Gastroesophageal sphincter (tissue), 4 donors: Measurements from ENCODE around the gene REV1. TPM values are rescaled to one million over a fixed set of nuclear protein-coding genes. Genes with fewer than 3 reads are reported as not detected.

Source experiments
- ATAC-seq: fragments of 150-250 bp; one replicate; pipeline ENCODE4 v1.9.1; 2016; ENCODE audit warnings: mild to moderate bottlenecking, moderate library complexity
- H3K27ac ChIP-seq, 4 donors: fragments of 200-600 bp; sonication (generic) in 3 of 4; 1 replicate in 3 of 4; 2 replicates in 1 of 4; pipeline ENCODE4 v1.5.1; 2016 to 2019
- H3K27me3 ChIP-seq: fragments of 200-600 bp; sonication (generic); one replicate; pipeline ENCODE4 v1.5.1; 2019
- H3K36me3 ChIP-seq, 2 donors: fragments of 200-600 bp; sonication (generic); one replicate each; pipeline ENCODE4 v1.5.1; 2019; ENCODE audit warnings: control low read depth in 1 of 2
- H3K4me1 ChIP-seq, 3 donors: fragments of 200-600 bp; sonication (generic); 1 replicate in 2 of 3; 2 replicates in 1 of 3; pipeline ENCODE4 v1.5.1; 2016 to 2019; ENCODE audit warnings: control low read depth in 2 of 3
- H3K4me3 ChIP-seq, 2 donors: fragments of 200-600 bp; sonication (generic); one replicate each; pipeline ENCODE4 v1.5.1; 2019; ENCODE audit warnings: mild to moderate bottlenecking in 1 of 2, moderate library complexity in 1 of 2
- H3K9me3 ChIP-seq, 3 donors: fragments of 200-600 bp; sonication (generic); one replicate each; pipeline ENCODE4 v1.5.1; 2017 to 2019; ENCODE audit warnings: control low read depth in 2 of 3
- EP300 ChIP-seq: sonication (generic); formaldehyde crosslinking; IDR thresholded peaks from one replicate; pipeline ENCODE4 v1.6.1; 2017; ENCODE audit warnings: antibody characterized with exemption, mild to moderate bottlenecking
- POLR2A ChIP-seq, 2 donors: fragments of 450-650 bp; IDR thresholded peaks; one replicate each; pipeline ENCODE4 v1.6.1; 2017; ENCODE audit warnings: antibody characterized with exemption in 2 of 2, mild to moderate bottlenecking in 2 of 2, moderate library complexity in 1 of 2
- POLR2AphosphoS5 ChIP-seq: sonication (generic); formaldehyde crosslinking; IDR thresholded peaks from one replicate; pipeline ENCODE4 v1.6.1; 2017; ENCODE audit warnings: antibody characterized with exemption
- WGBS, 2 donors: methylation state at CpG; one replicate each; pipeline ENCODE4 v1.1.5; 2018; ENCODE audit warnings: low coverage in 1 of 2; 5-methylcytosine and 5-hydroxymethylcytosine counted together
- total RNA-seq, 4 donors: library from RNA; depleted of rRNA; stranded (reverse); fragments of >200 nt; gene quantifications; one replicate each; pipeline ENCODE4 v1.1.0, GENCODE V29; 2016
- TF ChIP-seq, protein P1 (sequence below), 4 experiments: fragments of 200-600 bp in 2 of 4; fragments of 450-650 bp in 2 of 4; sonication (generic) in 1 of 4; IDR thresholded peaks; one replicate each; pipeline ENCODE4 v1.5.1; 2017 to 2019; ENCODE audit warnings: antibody characterized with exemption in 4 of 4, mild to moderate bottlenecking in 2 of 4, moderate library complexity in 2 of 4

The REV1 gene
- total RNA-seq, result 10 to 100 TPM; 25.9 to 61.5 (median 47.3) TPM

DNA sequence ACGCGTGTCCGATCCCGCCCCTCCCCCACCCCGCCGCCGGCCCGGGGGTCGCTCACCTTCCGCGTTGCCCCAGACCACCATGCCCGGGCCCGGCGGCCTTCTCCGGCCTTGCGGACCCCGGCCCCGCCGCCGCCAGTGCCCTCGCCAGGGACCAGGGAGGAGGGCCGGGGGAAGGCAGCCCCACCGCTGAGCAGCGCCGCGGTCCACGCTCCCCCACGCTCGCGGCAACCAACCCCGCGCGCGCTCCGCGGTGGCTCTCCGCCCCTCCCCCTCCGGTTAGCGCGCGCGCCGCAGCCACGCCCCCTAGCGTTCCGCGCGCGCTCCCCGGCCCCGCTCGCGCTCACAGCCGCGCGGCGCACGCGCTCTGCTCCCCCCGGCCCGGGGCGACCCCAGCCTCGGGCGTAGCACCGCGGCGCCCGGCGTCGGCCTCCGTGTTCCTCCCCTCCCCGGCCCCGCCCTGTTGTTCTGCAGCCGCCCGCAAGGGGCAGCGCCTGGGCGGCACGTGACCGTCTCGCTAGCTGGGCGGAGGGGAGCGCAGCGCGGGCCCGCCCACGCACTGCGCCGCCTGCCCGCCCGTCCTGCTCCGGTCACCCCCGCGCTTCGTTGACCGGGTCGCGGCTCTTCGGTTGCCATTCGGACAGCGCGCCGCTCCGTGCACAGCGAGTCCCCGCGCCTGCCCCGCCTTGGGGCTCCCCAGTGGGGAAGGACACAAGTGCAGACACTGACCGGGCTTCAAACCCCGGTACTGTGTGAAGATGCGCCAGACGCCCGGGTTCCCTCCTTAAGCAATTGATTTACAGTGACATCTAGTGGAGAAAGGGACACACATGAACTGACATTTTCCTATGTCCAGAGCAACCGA is at the start of gene REV1:
REV1 (minus strand) TSS at position 257 of the 862 bp plus-strand sequence. CDS start 25,042 bp downstream, outside the sequence.
- ATAC-seq, result peak; percentile 93
- Histone ChIP-seq H3K9me3 (no peaks in the 10 kb centered on the region), H3K4me1 (peaks cover 0 to 38% (median 5%) of the 10 kb centered on the region in 3 donors), H3K36me3 (no peaks in the 10 kb centered on the region), H3K27ac (peak within 1 kb of the TSS; percentile 94 to 100 (median 100)), H3K4me3 (peak within 1 kb of the TSS; percentile 83 to 99), H3K27me3 (no peaks in the 10 kb centered on the region)
- TF ChIP-seq POLR2AphosphoS5 (peak; percentile 47), POLR2A (IDR thresholded peaks at IDR 0.05) (peak; percentile 62 to 66), EP300 (no peak)
- TF ChIP-seq, protein P1, sequence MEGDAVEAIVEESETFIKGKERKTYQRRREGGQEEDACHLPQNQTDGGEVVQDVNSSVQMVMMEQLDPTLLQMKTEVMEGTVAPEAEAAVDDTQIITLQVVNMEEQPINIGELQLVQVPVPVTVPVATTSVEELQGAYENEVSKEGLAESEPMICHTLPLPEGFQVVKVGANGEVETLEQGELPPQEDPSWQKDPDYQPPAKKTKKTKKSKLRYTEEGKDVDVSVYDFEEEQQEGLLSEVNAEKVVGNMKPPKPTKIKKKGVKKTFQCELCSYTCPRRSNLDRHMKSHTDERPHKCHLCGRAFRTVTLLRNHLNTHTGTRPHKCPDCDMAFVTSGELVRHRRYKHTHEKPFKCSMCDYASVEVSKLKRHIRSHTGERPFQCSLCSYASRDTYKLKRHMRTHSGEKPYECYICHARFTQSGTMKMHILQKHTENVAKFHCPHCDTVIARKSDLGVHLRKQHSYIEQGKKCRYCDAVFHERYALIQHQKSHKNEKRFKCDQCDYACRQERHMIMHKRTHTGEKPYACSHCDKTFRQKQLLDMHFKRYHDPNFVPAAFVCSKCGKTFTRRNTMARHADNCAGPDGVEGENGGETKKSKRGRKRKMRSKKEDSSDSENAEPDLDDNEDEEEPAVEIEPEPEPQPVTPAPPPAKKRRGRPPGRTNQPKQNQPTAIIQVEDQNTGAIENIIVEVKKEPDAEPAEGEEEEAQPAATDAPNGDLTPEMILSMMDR (IDR thresholded peaks at IDR 0.05), result peak; percentile 80 to 95 (median 87)
- 0% methylated on average over 1 of the region's 113 CpGs; no CpG with 5 or more reads in 1 of the 2 donors for WGBS, 2 donors

- peaks cover 0 to 4% (median 0%) of the 10 kb centered on the region in 3 donors for H3K9me3 ChIP-seq
- TF ChIP-seq, protein P1 (IDR thresholded peaks at IDR 0.05), result no peak
- TF ChIP-seq EP300 (no peak), POLR2A (IDR thresholded peaks at IDR 0.05) (no peak), POLR2AphosphoS5 (no peak)
- no peak overlapping the region for H3K27ac ChIP-seq
- H3K36me3 ChIP-seq, result no peaks in the 10 kb centered on the region
- WGBS, 2 donors, result 87 to 89% methylated on average over 4 of the region's 4 CpGs
- ATAC-seq, result no peak
- no peaks in the 10 kb centered on the region for H3K4me1 ChIP-seq
- H3K27me3 ChIP-seq, result no peaks in the 10 kb centered on the region
- H3K4me3 ChIP-seq, result no peak overlapping the region
These were observed 48.2 kb upstream of the REV1 start for GRCh38 chr2:99537910-99538485.

DNA sequence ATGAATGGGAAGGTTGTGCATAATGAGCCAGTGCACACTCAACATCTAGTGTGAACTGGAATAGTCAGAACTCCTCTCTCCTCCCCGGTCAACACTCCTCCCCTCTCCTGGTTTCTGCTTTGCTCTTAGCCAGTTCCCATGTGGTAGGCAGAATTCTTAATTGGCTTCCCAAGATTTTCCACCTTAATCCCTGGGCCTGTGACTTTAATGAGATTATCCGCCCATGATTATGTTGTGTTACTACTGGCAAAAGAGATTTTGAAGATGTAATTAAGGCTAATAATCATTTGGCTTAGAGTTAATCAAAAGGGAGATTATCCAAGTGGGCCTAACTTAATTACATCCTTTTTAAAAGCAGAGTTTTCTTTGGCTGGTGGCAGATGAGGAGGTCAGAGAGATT is 34.2 kb upstream of the REV1 start:
- Histone ChIP-seq H3K27me3 (no peaks in the 10 kb centered on the region), H3K4me3 (no peak overlapping the region), H3K4me1 (no peaks in the 10 kb centered on the region), H3K36me3 (no peaks in the 10 kb centered on the region), H3K27ac (no peak overlapping the region), H3K9me3 (no peaks in the 10 kb centered on the region)
- ATAC-seq, result no peak
- 80 to 100% methylated on average over 2 of the region's 2 CpGs for WGBS, 2 donors
- no peak for TF ChIP-seq EP300
- no peak for TF ChIP-seq POLR2AphosphoS5
- no peak for TF ChIP-seq POLR2A (IDR thresholded peaks at IDR 0.05)
- TF ChIP-seq, protein P1 (IDR thresholded peaks at IDR 0.05), result no peak

GRCh38 chr2:99522157-99522556 is 32.3 kb upstream of the REV1 start:
- no peaks in the 10 kb centered on the region for H3K9me3 ChIP-seq
- no peak overlapping the region for H3K4me3 ChIP-seq
- ATAC-seq, result no peak
- WGBS, 2 donors, result 88 to 100% methylated on average over 1 of the region's 2 CpGs
- H3K4me1 ChIP-seq, result no peaks in the 10 kb centered on the region
- H3K36me3 ChIP-seq, result no peaks in the 10 kb centered on the region
- TF ChIP-seq EP300 (no peak), POLR2A (IDR thresholded peaks at IDR 0.05) (no peak), POLR2AphosphoS5 (no peak)
- TF ChIP-seq, protein P1 (IDR thresholded peaks at IDR 0.05), result no peak
- H3K27me3 ChIP-seq, result no peaks in the 10 kb centered on the region
- H3K27ac ChIP-seq, result no peak overlapping the region
